Stimulated activated naive CD4-positive, alpha-beta T cell treated with Interleukin-2 at 50 U/mL for 16 hours (primary cell): ENCODE measurements around the gene TUT4.
A peak's percentile ranks its signal among the peaks of the same experiment; 100 is the strongest.
"Not testable (repeated sequence)": the region's sequence is repeated elsewhere in the genome, so short reads cannot be mapped to it uniquely, and the experiment has no call there.

Experiments
- DNase-seq: peaks from one replicate; lab custom pipeline; 2025; lab: John Stamatoyannopoulos, UW

TUT4 gene

GRCh38 chr1:52552505-52553361 is at the start of gene TUT4:
Gene TUT4, minus strand, starts transcription at chr1:52553092. Its CDS starts 26,812 bp downstream, at chr1:52526280.
- DNase-seq = peak; percentile 81

DNA sequence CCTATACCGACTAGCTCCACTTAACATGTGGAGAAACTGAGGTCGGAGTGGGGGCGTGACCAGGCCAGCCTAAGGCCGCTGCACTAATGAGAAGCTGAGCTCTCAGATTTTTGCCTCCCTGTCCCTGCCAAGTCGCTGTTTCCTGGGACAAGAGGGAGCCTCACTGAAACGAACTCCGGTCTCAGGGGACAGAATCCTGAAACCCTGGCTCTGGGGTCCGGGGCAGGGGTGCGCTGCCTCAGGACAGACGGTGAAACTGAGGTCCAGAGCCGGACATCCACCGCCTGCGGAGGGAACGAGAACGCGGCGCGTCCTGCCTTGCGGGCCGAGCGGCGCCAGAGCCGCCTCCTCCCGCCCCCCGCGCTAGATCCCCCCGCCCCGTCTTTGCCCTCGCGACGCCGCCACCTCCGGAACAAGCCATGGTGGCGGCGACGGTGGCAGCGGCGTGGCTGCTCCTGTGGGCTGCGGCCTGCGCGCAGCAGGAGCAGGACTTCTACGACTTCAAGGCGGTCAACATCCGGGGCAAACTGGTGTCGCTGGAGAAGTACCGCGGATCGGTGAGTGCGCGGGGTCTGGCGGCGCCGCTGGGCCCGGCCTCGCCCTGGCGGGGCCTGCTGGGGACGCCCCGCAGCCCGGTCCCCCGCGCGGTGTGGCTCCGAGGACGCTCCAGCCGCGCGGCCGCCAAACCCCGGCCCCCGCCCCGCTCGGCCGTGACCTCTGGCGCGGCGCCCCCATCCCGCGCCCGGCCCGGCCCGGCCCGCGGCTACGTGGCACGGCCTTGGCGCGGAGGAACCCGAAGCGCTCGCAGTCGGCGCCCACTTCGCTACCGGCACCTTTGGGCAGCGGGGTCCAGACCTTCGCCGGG is 49.3 kb upstream of the TUT4 start, which contains the start of gene GPX7:
TSS of gene GPX7 (plus strand) at position 381 of the 865 bp plus-strand sequence. CDS start at position 420, 39 bp downstream.
- peak; percentile 57 for DNase-seq

GRCh38 chr1:52601519-52601918 is 48.6 kb upstream of the TUT4 start:
- no peak for DNase-seq

DNA sequence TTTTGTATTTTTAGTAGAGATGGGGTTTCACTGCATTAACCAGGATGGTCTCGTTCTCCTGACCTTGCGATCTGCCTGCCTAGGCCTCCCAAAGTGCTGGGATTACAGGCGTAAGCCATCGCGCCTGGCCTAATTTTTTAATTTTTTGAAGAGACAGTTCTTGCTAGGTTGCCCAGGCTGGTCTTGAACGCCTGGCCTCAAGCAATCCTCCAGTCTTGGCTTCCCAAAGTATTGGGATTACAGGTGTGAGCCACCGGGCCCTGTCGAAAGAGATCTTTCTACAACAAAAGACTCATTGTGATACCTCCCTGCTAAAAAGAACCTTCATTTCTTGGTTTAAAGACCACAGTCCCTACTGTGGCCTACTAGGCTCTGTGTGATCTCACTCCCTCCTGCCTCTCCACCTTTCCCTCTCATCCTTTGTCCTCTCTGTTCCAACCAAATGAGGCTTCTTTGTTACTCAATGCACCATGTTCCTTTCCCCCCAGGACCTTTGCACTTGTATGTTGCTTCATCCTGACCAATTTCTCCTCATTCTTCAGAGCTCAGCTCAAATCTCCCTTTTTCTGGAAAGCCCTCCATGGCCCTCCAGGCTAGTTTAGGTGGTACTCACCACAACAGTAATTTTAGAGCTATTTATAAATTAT is 47.8 kb upstream of the TUT4 start:
- DNase-seq = no peak

DNA sequence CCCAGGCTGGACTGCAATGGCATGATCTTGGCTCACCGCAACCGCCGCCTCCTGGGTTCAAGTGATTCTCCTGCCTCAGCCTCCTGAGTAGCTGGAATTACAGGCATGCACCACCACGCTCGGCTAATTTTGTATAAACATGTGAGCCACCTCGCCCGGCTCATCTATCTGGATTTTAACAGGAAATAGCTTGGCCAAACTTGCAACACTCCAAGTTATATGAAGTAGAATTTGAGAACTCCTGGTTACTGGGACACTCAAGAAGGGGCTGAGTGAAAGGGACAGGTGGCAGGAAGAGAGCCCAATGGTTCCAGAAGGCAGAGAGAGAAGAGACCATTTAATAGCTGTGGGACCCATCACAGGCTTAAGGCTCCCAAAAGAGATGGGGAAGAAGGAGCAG is 46.3 kb upstream of the TUT4 start:
- no peak for DNase-seq

DNA sequence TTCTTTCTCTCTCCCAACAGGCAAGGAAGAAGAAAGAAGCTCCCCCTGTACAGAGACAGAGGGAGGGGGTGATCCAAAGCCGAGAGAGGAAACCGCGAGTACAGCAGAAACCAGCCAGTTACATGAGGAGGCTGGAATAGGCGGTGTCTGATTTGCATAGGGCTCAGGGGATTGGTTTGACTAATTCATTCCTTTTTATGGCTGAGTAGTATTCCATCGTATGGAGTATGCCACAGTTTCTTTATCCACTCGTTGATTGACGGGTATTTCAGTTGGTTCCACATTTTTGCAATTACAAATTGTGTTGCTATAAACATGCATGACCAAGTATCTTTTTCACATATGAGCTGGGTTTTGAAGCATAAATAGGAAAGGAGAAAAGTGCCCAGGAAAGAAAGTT is 45.8 kb upstream of the TUT4 start:
- no peak for DNase-seq

DNA sequence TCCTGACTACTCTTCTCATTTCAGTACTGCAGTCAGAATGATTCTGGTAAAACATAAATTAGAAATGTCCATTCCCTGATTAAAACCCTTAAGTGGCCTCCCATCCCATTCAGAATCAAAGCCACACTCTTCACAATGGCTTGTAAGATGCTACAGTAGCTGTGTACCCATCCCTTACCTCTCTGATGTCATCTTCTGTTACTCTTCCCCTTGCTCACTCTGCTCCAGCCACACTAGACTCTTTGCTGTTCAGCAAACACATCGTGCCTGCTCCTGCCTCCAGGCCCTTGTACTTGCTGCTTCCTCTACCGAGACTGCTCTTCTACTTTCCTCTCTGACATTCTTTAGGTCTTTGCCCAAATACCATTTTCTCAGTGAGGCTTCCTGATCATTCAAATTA is 45.0 kb upstream of the TUT4 start:
- DNase-seq = no peak

DNA sequence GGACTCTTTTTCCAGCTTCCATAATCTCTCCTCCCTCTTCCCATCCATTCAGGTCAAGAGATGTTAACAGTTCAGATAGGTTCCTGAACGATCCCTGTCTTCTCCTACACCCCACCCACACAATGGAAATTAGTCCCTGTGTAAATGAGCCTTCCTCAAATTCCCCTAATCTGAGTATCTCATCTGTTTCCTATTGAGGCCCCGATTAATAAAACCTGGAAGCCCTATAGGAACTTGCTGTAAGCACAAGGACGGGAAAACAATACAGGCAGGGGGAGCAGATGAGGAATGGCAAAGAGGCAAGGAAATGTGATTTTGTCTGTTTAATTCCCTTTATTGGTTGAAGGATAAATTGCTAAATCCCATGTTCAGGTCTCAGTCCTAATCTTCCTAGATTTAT is 42.2 kb upstream of the TUT4 start:
- DNase-seq = no peak

DNA sequence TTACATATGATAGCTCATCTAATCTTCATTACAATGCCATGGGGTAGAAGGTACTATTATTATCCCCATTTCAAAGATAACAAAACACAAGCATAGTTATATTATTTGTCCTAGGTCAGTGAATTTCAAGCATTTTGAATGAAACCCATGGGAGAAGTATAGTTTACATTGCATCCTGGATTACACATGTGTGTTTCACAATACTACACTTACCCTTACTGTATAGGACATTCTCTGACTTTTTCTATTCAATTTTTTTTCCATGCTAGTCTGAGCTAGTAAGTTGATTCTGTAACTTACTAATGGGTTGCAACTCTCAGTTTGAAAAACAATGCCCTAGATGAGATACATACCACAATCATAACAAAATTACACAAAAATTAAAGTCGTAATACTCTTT is 40.6 kb upstream of the TUT4 start:
- no peak for DNase-seq

DNA sequence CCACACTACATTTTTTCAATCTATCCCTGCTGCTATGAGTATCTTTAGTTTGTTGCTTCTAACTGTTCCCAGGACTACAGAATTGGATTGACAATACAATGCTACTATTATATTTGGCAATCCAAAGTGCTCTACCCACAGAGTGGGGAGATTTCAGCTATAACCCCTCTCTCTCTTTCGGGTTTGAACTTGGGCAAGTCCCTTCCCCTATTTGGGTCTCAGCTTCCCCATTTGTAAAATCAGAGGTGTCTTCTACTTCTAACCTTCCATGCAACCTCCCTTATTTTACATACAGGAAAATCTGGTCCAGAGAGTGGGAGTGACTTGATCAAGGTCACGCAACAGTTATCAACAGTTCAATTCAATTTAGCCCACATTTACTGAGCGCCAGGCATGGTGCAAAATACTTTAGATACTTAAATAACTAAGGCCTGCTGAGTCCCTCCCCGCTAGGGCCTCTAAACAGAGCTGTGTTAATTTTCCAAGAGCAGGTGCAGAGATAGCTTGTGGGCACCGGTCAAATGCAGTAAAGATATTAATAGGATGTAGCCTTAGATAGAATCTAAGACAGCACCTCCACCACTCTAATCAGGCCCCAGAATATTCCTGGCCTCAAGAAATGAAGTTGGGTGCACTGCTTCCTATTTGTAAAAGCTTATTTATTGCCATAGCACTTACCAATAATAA is 39.9 kb upstream of the TUT4 start:
- no peak for DNase-seq

- no peak for DNase-seq
These were observed 37.4 kb upstream of the TUT4 start for GRCh38 chr1:52590266-52590665.

DNA sequence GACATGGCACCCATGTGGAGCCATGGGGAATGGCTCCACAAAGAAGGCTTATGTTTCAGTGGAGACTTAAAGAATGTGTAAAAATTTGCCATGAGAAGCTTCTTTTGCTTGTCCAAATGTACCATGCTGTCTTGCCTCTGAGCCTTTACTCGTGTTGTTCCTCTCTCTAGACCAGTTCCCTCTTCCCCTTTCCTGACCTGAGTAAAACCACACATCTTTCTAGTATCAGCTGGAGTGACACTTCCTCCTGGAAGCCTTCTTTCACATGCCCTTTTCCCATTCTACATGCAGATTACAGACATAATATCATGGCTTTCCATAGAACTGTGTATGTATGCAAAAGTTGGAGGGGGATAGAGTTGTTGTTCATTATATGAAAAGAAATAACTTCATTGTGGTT is 35.6 kb upstream of the TUT4 start:
- no peak for DNase-seq

DNA sequence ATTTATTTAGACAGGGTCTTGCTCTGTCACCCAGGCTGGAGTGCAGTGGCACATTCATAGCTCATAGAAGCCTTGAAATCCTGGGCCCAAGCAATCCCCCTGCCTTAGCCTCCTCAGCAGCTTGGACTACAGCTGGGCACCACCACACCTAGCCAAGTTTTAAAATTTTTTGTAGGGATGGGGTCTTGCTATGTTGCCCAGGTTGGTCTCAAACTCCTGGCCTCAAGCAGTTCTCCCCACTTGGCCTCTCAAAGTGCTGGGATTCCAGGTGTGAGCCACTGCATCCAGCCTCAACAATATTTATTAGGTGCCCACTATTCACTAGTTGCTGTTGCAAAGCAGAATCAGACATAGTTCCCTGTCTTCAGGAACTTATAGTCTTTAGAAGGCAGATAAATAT is 35.1 kb upstream of the TUT4 start:
- no peak for DNase-seq

DNA sequence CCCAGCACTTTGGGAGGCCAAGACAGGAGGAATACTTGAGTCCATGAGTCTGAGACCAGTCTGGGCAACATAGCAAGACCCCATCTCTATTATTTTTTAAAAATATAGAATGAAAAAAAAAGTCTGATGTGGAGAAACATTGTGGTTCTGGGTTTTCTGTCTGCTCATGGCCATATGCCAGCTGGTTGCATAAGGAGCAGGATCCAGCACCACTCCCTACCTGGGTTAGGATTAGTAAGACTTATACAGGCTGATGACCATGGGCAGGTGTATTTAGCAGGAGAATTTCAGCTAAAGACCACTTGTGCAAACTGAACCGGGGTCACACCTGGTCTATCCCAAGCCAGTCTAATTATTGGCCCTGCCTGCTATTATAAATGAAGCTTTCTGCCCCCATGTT is 32.6 kb upstream of the TUT4 start:
- DNase-seq = no peak

- DNase-seq = no peak
These were observed 29.3 kb upstream of the TUT4 start for GRCh38 chr1:52582116-52582696.

GRCh38 chr1:52580283-52580682 is 27.4 kb upstream of the TUT4 start:
- no peak for DNase-seq

GRCh38 chr1:52579415-52579814 is 26.5 kb upstream of the TUT4 start:
- no peak for DNase-seq

- DNase-seq = not testable (repeated sequence)
These were observed 25.2 kb upstream of the TUT4 start for GRCh38 chr1:52578066-52578465.

DNA sequence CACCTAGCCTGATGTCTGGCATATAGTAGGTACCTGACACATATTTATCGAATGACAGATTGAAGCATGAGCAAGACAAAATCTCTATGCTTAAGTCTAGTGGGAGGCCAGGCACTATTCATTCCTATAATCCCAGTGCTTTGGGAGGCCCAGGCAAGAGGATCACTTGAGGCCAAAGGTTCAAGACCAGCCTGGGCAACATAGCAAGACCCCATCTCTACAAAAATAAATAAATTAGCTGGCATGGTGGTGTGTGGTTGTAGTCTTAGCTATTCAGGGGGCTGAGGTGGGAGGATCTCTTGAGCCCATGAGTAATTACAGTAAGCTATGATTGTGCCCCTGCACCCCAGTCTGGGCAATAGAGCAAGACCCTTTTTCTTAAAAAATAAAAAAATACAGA is 23.2 kb upstream of the TUT4 start:
- DNase-seq = no peak

GRCh38 chr1:52574594-52574993 is 21.7 kb upstream of the TUT4 start:
- DNase-seq = no peak

- DNase-seq = no peak
These were observed 19.5 kb upstream of the TUT4 start for GRCh38 chr1:52572387-52572786.

GRCh38 chr1:52571783-52572182 is 18.9 kb upstream of the TUT4 start:
- DNase-seq = no peak
